ENCODE data around the gene CTNNB1.

DNA sequence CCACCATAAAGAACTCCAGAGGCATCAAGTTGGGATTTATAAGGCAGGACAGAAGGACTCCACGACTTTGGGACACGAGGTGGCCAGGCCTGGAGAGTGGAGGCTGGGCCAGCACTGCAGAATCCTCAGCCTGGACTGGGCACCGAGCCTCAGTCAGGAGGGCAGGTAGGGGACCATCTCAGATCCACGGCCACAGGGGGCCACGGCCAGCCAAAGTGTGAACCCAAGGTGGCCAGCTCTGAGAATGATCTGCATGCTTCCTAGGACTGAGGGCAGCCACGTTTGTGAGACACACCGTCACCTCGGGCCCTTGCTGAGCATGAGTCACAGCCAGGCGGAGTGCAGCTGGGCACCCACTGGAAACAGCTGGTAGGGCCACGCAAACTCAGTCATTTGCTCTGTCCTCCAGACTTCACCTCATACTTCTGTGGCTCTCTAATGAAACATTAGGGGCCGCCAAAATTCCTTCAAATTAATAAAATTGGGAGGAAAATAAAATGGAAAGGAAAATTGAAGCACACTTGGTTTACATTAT is 65.8 kb downstream of the CTNNB1 start:
- TF ChIP-seq CTCF (IDR thresholded peaks at IDR 0.05) (no peak), POLR2A (IDR thresholded peaks at IDR 0.05) (no peak)

All from Peyer's patch (tissue), 4 donors.